ENCODE measurements around the gene MYOZ2. TPM values are rescaled to one million over a fixed set of nuclear protein-coding genes. Genes with fewer than 3 reads are reported as not detected.

The MYOZ2 gene
- total and polyA plus RNA-seq, 2 experiments from 2014 or later: 0.22 to 0.59 TPM

DNA sequence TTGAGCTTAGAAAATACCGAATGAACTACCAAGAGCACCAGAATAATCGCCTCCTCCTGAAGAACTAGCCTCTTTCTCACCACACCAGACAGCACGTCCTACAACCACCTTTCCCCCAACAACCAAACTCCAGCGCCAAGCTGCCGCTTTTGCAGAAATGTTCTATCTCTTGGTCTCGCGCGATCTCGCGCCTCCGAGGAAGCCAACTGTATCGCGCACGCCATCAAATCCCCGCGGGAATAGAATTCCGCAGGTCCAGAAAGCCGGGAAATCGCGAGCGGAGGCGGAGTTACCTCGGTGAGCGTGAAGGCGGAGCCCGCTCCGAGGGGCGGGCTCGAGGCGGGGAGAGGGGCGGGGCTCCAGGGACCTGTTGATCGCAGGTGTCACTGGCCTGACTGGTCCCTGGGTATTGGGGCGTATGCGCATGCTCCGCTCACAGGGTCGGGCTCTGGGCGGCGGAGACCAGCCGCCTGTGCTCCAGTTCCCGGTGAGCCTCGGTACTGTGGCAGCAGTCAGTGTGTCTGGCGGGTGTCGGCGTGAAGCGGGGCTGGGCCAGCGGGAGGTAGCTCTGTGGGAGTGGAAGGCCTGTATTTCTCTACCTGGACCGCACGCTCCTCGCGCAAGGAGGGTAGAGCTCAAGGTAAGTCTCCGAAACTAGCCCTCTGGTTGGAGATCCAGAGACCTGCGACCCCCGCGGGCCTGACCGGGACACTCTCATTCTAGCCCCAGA lies 76.8 kb downstream of the MYOZ2 start, which contains the start of gene USP53:
TSS of gene USP53 (plus strand) at position 480 of the 730 bp plus-strand sequence. CDS start 27,047 bp downstream, outside the sequence.
- peak within 1 kb of the TSS; percentile 97 for H3K4me3 ChIP-seq
- 1% methylated on average over 44 to 52 of the region's 55 CpGs for WGBS, 2 experiments (ENCODE audit: low coverage in 1 of 2, low lambda C conversion rate in 2 of 2, missing lambda C conversion rate in 2 of 2)
- H3K4me1 ChIP-seq (ENCODE audit: insufficient read depth): peaks cover 43% of the 10 kb centered on the region
- peak within 1 kb of the TSS; percentile 84 for H3K9ac ChIP-seq
- TF ChIP-seq EZH2 (IDR thresholded peaks at IDR 0.05; ENCODE audit: insufficient read depth, poor library complexity, severe bottlenecking) (no peak), EZH2phosphoT487 (IDR thresholded peaks at IDR 0.05; ENCODE audit: insufficient read depth, low read depth) (no peak)
- peak within 1 kb of the TSS; percentile 87 for H2AFZ ChIP-seq
- no peaks in the 10 kb centered on the region for H4K20me1 ChIP-seq (ENCODE audit: insufficient read depth)
- peak within 1 kb of the TSS; percentile 97 for H3K4me2 ChIP-seq (ENCODE audit: unreplicated experiment)
- DNase-seq: peak; percentile 99
- peaks cover 42% of the 10 kb centered on the region for H3K79me2 ChIP-seq (ENCODE audit: insufficient read depth)
- H3K9me3 ChIP-seq (ENCODE audit: low read depth): no peaks in the 10 kb centered on the region
- H3K9me2 ChIP-seq (ENCODE audit: insufficient read depth): no peaks in the 10 kb centered on the region
- in situ Hi-C loops (cut with MboI): no loop called here
- H3K27ac ChIP-seq: peak within 1 kb of the TSS; percentile 72
- peaks cover 45% of the 10 kb centered on the region for H3F3A ChIP-seq (ENCODE audit: insufficient read depth)
- no peaks in the 10 kb centered on the region for H3K27me3 ChIP-seq (replicated peaks; ENCODE audit: insufficient read depth)
- H3K36me3 ChIP-seq (ENCODE audit: low read depth): peaks cover 5% of the 10 kb centered on the region; the same call in 1 of the 2 replicates

DNA sequence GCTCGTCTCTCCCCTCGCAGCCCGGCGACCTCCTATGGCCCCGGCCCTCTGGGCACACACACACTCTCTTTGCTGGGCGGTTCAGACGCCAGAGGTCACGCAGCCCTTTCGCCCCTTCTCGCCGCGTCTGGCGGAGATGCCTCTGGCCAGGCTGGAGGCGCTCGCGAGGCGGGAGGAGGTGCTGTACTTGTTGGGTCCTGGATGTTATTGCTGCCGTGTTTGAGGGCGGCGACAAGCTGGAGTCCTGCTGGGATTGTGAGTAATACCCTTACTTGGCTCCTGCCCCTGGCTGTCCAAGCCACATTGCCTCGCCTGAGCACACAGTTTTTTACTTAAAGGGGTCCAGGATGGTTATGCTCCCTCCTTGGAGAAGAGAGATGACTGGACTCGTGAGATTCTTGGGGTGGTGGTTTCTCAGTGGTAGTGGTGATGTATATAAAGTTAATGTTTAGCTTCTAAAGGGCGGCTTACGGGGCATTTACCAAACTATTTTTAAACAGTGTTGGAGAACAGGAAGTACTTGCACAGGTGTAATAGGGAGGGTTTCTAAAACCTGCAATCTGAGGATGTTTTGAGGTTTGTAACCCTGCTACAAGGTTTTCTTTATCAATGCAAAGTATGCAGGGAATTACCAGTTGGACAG lies 77.5 kb downstream of the MYOZ2 start:
- Histone ChIP-seq H3K9ac (peak overlapping the region; percentile 84), H4K20me1 (ENCODE audit: insufficient read depth) (no peaks in the 10 kb centered on the region), H2AFZ (peak overlapping the region; percentile 87), H3K9me2 (ENCODE audit: insufficient read depth) (no peaks in the 10 kb centered on the region), H3K27ac (peak overlapping the region; percentile 72), H3K36me3 (ENCODE audit: low read depth) (peaks cover 12% of the 10 kb centered on the region; the same call in 1 of the 2 replicates), H3K79me2 (ENCODE audit: insufficient read depth) (peaks cover 49% of the 10 kb centered on the region), H3K4me3 (peak overlapping the region; percentile 97), H3K4me1 (ENCODE audit: insufficient read depth) (peaks cover 37% of the 10 kb centered on the region), H3K27me3 (replicated peaks; ENCODE audit: insufficient read depth) (no peaks in the 10 kb centered on the region), H3F3A (ENCODE audit: insufficient read depth) (peaks cover 38% of the 10 kb centered on the region), H3K4me2 (ENCODE audit: unreplicated experiment) (peak overlapping the region; percentile 97), H3K9me3 (ENCODE audit: low read depth) (no peaks in the 10 kb centered on the region)
- in situ Hi-C loops (cut with MboI): no loop called here
- DNase-seq: peak; percentile 97
- WGBS, 2 experiments (ENCODE audit: low coverage in 1 of 2, low lambda C conversion rate in 2 of 2, missing lambda C conversion rate in 2 of 2): 1 to 2% methylated on average over 24 of the region's 24 CpGs
- TF ChIP-seq EZH2phosphoT487 (IDR thresholded peaks at IDR 0.05; ENCODE audit: insufficient read depth, low read depth) (no peak), EZH2 (IDR thresholded peaks at IDR 0.05; ENCODE audit: insufficient read depth, poor library complexity, severe bottlenecking) (no peak)

DNA sequence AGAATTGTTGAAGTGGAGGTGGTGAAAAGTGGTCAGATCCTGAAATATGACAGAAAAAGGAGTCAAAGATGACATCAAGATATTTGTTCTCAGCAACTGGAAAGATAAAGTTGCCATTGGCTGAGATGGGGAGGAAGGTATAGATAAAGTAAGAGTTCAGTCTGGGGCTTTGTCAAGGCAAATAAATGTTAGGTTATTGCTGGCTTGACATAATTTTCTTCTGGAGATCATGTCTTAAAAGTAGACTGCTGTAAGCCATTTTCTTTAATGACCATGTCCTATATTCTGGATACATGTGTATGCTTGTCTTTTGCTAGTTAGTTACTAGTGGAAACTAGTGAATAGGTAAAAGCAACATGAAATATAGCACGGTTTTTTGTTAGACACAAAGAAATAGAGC lies 82.5 kb downstream of the MYOZ2 start:
- no peak for DNase-seq
- no peaks in the 10 kb centered on the region for H4K20me1 ChIP-seq (ENCODE audit: insufficient read depth)
- no peaks in the 10 kb centered on the region for H3K27me3 ChIP-seq (replicated peaks; ENCODE audit: insufficient read depth)
- no peak overlapping the region for H3K9ac ChIP-seq
- H3F3A ChIP-seq (ENCODE audit: insufficient read depth): peaks cover 6% of the 10 kb centered on the region; the same call in 1 of the 2 replicates
- H3K4me2 ChIP-seq (ENCODE audit: unreplicated experiment): no peak overlapping the region
- peaks cover 17% of the 10 kb centered on the region for H3K4me1 ChIP-seq (ENCODE audit: insufficient read depth)
- peaks cover 24% of the 10 kb centered on the region; the same call in 1 of the 2 replicates for H3K36me3 ChIP-seq (ENCODE audit: low read depth)
- H3K9me2 ChIP-seq (ENCODE audit: insufficient read depth): no peaks in the 10 kb centered on the region
- no peak overlapping the region for H2AFZ ChIP-seq
- 51 to 66% methylated on average over 1 of the region's 1 CpG for WGBS, 2 experiments (ENCODE audit: low coverage in 1 of 2, low lambda C conversion rate in 2 of 2, missing lambda C conversion rate in 2 of 2)
- H3K4me3 ChIP-seq: no peak overlapping the region
- H3K9me3 ChIP-seq (ENCODE audit: low read depth): no peaks in the 10 kb centered on the region
- TF ChIP-seq EZH2phosphoT487 (IDR thresholded peaks at IDR 0.05; ENCODE audit: insufficient read depth, low read depth): no peak
- TF ChIP-seq EZH2 (IDR thresholded peaks at IDR 0.05; ENCODE audit: insufficient read depth, poor library complexity, severe bottlenecking): no peak
- H3K27ac ChIP-seq: no peak overlapping the region
- in situ Hi-C loops (cut with MboI): no loop called here
- H3K79me2 ChIP-seq (ENCODE audit: insufficient read depth): peaks cover 96% of the 10 kb centered on the region

DNA sequence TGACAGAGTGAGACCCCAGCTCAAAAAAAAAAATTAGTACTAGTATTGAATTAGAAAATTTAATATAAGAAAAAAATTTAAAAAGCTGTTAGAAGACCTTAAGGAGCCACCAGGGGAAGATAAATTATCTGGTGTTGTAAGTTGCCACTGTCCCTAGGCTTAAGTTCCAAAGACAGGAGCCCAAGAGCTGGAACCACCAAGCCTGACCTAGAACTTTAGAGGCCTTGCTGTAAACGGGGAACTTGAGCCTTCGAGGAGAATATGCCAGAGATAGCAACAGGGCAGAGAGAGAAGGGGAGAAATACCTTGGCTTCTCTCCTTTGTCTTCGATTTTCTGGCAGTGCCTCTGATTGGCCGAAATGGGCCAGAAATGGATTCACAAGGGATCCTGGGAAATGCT lies 85.8 kb downstream of the MYOZ2 start:
- Histone ChIP-seq H3K9me2 (ENCODE audit: insufficient read depth) (no peaks in the 10 kb centered on the region), H3K4me2 (ENCODE audit: unreplicated experiment) (no peak overlapping the region), H3K79me2 (ENCODE audit: insufficient read depth) (peaks cover 96% of the 10 kb centered on the region), H3K36me3 (ENCODE audit: low read depth) (peaks cover 50% of the 10 kb centered on the region), H4K20me1 (ENCODE audit: insufficient read depth) (no peaks in the 10 kb centered on the region), H3K27ac (no peak overlapping the region), H3K27me3 (replicated peaks; ENCODE audit: insufficient read depth) (no peaks in the 10 kb centered on the region), H3K9ac (no peak overlapping the region), H3K9me3 (ENCODE audit: low read depth) (no peaks in the 10 kb centered on the region), H3K4me1 (ENCODE audit: insufficient read depth) (peaks cover 13% of the 10 kb centered on the region), H2AFZ (no peak overlapping the region), H3K4me3 (no peak overlapping the region), H3F3A (ENCODE audit: insufficient read depth) (peaks cover 14% of the 10 kb centered on the region; the same call in 1 of the 2 replicates)
- no peak for TF ChIP-seq EZH2phosphoT487 (IDR thresholded peaks at IDR 0.05; ENCODE audit: insufficient read depth, low read depth)
- no peak for TF ChIP-seq EZH2 (IDR thresholded peaks at IDR 0.05; ENCODE audit: insufficient read depth, poor library complexity, severe bottlenecking)
- DNase-seq: no peak
- WGBS, 2 experiments (ENCODE audit: low coverage in 1 of 2, low lambda C conversion rate in 2 of 2, missing lambda C conversion rate in 2 of 2): 80 to 90% methylated on average over 4 of the region's 4 CpGs
- in situ Hi-C loops (cut with MboI): no loop called here

Data from GM23248 (cell line).